GM10266 (cell line): ENCODE measurements around the gene PCED1B.
"Not testable (repeated sequence)": the region's sequence is repeated elsewhere in the genome, so short reads cannot be mapped to it uniquely, and the experiment has no call there.

Source experiments
- DNase-seq: peaks from one replicate; pipeline ENCODE4 v3.0.0; 2012; ENCODE audit errors: extremely low spot score
- CTCF ChIP-seq: IDR thresholded peaks from 2 replicates; pipeline ENCODE4 v1.5.1; 2012; ENCODE audit warnings: mild to moderate bottlenecking, low read depth; ENCODE audit not compliant: control insufficient read depth, insufficient read depth; ENCODE audit errors: missing control alignments

PCED1B gene

GRCh38 chr12:47190271-47190750, 110.9 kb downstream of the PCED1B start:
- DNase-seq: no peak
- TF ChIP-seq CTCF: no peak

DNA sequence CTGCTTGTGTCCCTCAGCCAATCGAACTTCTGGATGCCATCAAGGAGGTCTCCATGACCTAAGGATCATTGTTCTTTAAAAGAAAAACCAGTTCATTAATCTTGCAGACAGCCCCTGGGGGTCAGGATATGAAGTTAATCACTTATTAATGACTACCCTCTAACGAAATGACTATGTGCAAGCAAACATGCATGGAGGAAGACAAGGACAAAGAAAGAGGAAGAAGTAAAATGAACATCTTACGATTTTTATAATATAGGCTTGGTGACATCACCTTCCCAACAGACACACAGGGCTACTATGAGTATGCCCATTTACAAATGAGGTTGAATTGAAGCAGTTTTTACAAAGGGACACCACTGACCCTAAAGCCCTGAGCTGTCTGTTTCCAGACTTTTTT, 111.5 kb downstream of the PCED1B start:
- TF ChIP-seq CTCF: no peak
- no peak for DNase-seq

DNA sequence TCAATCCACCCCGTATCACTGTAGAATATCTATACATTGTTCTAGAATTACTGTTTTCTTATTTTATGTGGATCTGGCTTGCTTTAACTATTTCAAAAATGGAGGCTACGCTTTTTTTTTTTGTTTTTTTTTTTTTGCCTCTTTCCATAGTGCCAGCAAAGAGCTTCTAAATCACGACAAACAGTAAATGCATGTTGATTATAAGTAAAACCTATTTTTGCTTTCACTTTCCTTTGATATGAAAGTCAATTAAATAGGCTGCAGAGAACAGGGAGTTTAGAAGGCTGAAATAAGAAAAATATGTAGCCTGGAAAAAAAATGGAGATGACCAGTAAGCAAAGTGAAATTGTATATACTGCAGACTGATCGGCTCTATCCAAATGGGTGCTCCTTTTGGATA, 112.6 kb downstream of the PCED1B start:
- no peak for DNase-seq
- TF ChIP-seq CTCF: no peak

- no peak for TF ChIP-seq CTCF
- DNase-seq: no peak
Measured at GRCh38 chr12:47193066-47193465, 113.6 kb downstream of the PCED1B start.

DNA sequence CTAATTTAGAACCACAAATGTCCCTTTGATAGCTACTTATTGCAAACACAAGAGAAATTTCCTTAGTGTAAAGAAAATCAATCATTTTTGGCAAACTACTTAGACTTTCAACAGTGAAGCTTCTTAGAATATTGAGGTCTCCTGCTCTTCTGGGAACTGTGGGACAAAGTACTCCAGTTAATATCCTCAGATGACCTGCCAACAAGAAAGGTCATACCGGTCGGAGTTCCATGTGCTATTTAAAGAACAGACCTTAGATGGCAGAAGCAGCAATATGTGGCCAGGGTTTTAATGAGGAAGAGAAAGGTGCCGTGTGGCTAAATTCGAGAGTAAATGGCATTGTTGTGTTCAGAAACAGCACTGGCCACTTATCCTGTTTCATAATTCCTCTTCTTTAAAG, 115.1 kb downstream of the PCED1B start:
- DNase-seq: no peak
- TF ChIP-seq CTCF: no peak

DNA sequence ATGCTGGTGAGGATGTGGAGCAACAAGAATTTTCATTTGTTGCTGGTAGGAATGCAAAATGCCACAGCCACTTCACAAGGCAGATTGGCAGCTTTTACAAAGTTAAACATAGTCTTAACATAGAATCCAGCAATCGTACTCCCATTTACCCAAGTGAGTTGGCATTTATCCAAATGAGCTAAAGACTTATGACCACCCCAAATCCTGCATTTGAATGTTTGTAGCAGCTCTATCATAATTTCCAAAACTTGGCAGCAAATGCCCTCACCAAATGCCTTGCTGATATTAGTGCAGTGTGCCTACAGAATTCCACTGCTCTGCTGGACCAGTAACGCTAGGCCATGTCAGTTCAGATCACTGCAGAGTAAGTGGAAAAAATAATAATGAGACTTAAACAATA, 121.0 kb downstream of the PCED1B start:
- DNase-seq: no peak
- no peak for TF ChIP-seq CTCF

DNA sequence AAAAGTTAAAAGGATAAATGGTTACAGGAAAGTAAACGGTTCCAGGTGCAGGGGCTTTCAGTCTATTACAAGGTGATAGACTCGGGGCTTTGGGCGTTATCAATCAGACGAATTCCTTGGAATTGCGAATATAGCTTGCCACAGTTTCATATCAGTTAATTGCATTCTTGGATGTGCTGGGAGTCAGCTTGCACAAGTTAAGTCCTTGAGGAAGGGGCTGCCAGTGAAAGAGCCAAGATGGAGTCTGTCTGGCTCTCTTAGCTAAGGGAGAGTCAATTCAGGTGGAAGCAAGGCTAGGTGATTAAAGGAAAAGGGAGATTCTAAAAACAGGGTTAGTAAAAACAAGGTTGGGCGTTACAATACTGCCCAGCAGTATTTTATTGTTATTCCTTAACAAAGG, 121.8 kb downstream of the PCED1B start:
- not testable (repeated sequence) for DNase-seq

GRCh38 chr12:47202176-47202575, 122.8 kb downstream of the PCED1B start:
- no peak for TF ChIP-seq CTCF
- DNase-seq: no peak
